HepG2 (cell line): Measurements from ENCODE around the gene ANKS3. TPM values are rescaled to one million over a fixed set of nuclear protein-coding genes. Genes with fewer than 3 reads are reported as not detected.

Source experiments
- MAZ ChIP-seq, 2 experiments: sonication (generic) in 1 of 2; formaldehyde crosslinking in 1 of 2; IDR thresholded peaks; 2 replicates each; pipeline versions ENCODE4 v1.5.0 to v1.6.1; 2012 to 2020; ENCODE audit warnings: low read depth in 2 of 2, mild to moderate bottlenecking in 2 of 2, borderline replicate concordance in 1 of 2, improper control_type of control experiment in 1 of 2, low read length in 1 of 2, missing genetic modification reagents in 1 of 2, moderate library complexity in 1 of 2
- MED13 ChIP-seq: sonication (generic); formaldehyde crosslinking; IDR thresholded peaks from 2 replicates; pipeline ENCODE4 v1.5.0; 2020; ENCODE audit warnings: missing genetic modification reagents
- MZF1 ChIP-seq: sonication (generic); formaldehyde crosslinking; IDR thresholded peaks from 2 replicates; pipeline ENCODE4 v1.8.1; 2023; ENCODE audit warnings: mild to moderate bottlenecking, missing genetic modification reagents, borderline replicate concordance
- PLRG1 ChIP-seq: fragments of 450-650 bp; conservative IDR thresholded peaks from 2 replicates; pipeline ENCODE4 v1.6.1; 2016
- SMAD9 ChIP-seq: sonication (generic); formaldehyde crosslinking; IDR thresholded peaks from 2 replicates; pipeline ENCODE4 v1.5.1; 2020; ENCODE audit warnings: mild to moderate bottlenecking, missing genetic modification reagents
- ZFP91 ChIP-seq: sonication (generic); formaldehyde crosslinking; IDR thresholded peaks from 2 replicates; pipeline ENCODE4 v1.9.0; 2022; ENCODE audit warnings: missing genetic modification reagents, mild to moderate bottlenecking, borderline replicate concordance
- ZFX ChIP-seq: sonication (generic); formaldehyde crosslinking; IDR thresholded peaks from 2 replicates; pipeline ENCODE4 v1.4.0; 2020; ENCODE audit warnings: mild to moderate bottlenecking, low read depth, missing genetic modification reagents, moderate library complexity
- ZNF230 ChIP-seq: sonication (generic); formaldehyde crosslinking; IDR thresholded peaks from 2 replicates; pipeline ENCODE4 v1.4.0; 2020; ENCODE audit warnings: mild to moderate bottlenecking, missing genetic modification reagents
- ZNF263 ChIP-seq: sonication (generic); formaldehyde crosslinking; IDR thresholded peaks from 2 replicates; pipeline ENCODE4 v1.4.0; 2020; ENCODE audit warnings: missing genetic modification reagents
- polyA plus RNA-seq, 8 experiments: library from polyadenylated mRNA; depleted of rRNA in 3 of 8; stranded (reverse) in 7 of 8; unstranded in 1 of 8; fragments of >200 nt; fragmentation: Illumina TruSeq in 4 of 8; extraction: Trizol in 4 of 8; gene quantifications; 2 replicates each; pipeline versions ENCODE4 v1.2.1 to v1.2.3, GENCODE V29; 2011 to 2016; ENCODE audit warnings: low read depth in 4 of 8, missing spikeins in 1 of 8, mixed read lengths in 1 of 8; ENCODE audit not compliant: insufficient read depth in 1 of 8
- total RNA-seq, 5 experiments: library from RNA; depleted of rRNA; stranded (reverse); fragments of >200 nt; fragmentation: Illumina TruSeq; extraction: Trizol; gene quantifications; 2 replicates each; pipeline ENCODE4 v1.2.3, GENCODE V29; 2016; ENCODE audit warnings: low read depth in 1 of 5
- TF ChIP-seq, protein P1 (sequence below): IDR thresholded peaks from 2 replicates; pipeline ENCODE4 v1.6.1; 2016; ENCODE audit warnings: low read depth, borderline replicate concordance
- TF ChIP-seq, protein P2 (sequence below): IDR thresholded peaks from 2 replicates; pipeline ENCODE4 v1.6.1; 2016; ENCODE audit warnings: control low read depth
- TF ChIP-seq, protein P3 (sequence below): sonication (generic); formaldehyde crosslinking; IDR thresholded peaks from 2 replicates; pipeline ENCODE4; 2020; ENCODE audit warnings: missing genetic modification reagents, mild to moderate bottlenecking, borderline replicate concordance
- TF ChIP-seq, protein P4 (sequence below): sonication (generic); formaldehyde crosslinking; IDR thresholded peaks from 2 replicates; pipeline ENCODE4 v1.9.0; 2021; ENCODE audit warnings: missing genetic modification reagents, mild to moderate bottlenecking, borderline replicate concordance
- TF ChIP-seq, protein P5 (sequence below): IDR thresholded peaks from 2 replicates; pipeline ENCODE4 v1.6.1; 2018; ENCODE audit warnings: missing genetic modification reagents
- TF ChIP-seq, protein P6 (sequence below): sonication (generic); formaldehyde crosslinking; IDR thresholded peaks from 2 replicates; pipeline ENCODE4 v1.9.0; 2021; ENCODE audit warnings: missing genetic modification reagents, borderline replicate concordance

The ANKS3 gene
- total and polyA plus RNA-seq, 2 of the 13 experiments (the other 11 are each of a cell fraction or from before 2014, with no cell fraction given): 11.4 to 15.9 TPM

DNA sequence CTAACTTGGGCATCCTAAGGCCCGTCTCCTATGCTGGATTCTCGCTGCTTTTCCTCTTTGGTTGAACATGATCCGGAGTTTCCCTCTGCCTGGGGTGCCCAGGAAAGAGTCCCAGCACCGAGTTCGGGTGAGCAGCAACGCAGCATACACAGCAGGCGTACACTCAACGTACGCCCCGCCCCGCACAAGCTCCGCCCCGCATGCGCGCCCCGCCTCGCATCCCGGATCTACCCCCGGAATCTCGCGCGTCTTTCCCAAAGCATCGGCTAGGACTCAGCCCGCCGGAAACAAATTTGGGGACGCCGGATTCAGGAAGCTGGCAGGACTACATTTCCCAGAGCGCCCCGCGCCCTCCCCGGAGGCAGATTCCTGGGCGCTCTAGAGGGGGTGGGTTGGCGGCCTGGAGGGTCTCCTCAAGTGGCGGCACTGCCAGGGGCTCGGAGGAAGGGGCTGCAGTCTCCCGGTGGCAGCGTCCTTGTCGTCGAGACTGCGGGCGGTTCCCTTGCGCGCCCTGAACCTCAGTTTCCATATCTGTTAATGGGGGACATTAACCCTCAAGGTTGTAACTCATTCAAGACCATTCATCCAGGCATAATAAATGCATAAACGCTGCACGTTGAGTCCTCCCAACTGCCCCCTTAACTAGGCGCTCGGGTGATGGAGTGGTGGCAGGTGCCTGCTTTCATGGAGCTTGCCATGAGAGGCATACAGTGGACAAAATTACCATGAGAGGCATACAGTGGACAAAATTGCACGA lies 34.7 kb upstream of the ANKS3 start (continued):
- TF ChIP-seq, protein P1, sequence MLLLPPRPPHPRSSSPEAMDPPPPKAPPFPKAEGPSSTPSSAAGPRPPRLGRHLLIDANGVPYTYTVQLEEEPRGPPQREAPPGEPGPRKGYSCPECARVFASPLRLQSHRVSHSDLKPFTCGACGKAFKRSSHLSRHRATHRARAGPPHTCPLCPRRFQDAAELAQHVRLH (CRISPR knock-in tag): peak; percentile 30; the same call in 1 of the 2 replicates
- TF ChIP-seq, protein P2, sequence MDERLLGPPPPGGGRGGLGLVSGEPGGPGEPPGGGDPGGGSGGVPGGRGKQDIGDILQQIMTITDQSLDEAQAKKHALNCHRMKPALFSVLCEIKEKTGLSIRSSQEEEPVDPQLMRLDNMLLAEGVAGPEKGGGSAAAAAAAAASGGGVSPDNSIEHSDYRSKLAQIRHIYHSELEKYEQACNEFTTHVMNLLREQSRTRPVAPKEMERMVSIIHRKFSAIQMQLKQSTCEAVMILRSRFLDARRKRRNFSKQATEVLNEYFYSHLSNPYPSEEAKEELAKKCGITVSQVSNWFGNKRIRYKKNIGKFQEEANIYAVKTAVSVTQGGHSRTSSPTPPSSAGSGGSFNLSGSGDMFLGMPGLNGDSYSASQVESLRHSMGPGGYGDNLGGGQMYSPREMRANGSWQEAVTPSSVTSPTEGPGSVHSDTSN (CRISPR knock-in tag): no peak
- TF ChIP-seq, protein P3, sequence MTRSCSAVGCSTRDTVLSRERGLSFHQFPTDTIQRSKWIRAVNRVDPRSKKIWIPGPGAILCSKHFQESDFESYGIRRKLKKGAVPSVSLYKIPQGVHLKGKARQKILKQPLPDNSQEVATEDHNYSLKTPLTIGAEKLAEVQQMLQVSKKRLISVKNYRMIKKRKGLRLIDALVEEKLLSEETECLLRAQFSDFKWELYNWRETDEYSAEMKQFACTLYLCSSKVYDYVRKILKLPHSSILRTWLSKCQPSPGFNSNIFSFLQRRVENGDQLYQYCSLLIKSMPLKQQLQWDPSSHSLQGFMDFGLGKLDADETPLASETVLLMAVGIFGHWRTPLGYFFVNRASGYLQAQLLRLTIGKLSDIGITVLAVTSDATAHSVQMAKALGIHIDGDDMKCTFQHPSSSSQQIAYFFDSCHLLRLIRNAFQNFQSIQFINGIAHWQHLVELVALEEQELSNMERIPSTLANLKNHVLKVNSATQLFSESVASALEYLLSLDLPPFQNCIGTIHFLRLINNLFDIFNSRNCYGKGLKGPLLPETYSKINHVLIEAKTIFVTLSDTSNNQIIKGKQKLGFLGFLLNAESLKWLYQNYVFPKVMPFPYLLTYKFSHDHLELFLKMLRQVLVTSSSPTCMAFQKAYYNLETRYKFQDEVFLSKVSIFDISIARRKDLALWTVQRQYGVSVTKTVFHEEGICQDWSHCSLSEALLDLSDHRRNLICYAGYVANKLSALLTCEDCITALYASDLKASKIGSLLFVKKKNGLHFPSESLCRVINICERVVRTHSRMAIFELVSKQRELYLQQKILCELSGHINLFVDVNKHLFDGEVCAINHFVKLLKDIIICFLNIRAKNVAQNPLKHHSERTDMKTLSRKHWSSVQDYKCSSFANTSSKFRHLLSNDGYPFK (CRISPR knock-in tag): 0 out of 2 replicates have a peak, but pooled peaks have one; percentile 20
- TF ChIP-seq, protein P4, sequence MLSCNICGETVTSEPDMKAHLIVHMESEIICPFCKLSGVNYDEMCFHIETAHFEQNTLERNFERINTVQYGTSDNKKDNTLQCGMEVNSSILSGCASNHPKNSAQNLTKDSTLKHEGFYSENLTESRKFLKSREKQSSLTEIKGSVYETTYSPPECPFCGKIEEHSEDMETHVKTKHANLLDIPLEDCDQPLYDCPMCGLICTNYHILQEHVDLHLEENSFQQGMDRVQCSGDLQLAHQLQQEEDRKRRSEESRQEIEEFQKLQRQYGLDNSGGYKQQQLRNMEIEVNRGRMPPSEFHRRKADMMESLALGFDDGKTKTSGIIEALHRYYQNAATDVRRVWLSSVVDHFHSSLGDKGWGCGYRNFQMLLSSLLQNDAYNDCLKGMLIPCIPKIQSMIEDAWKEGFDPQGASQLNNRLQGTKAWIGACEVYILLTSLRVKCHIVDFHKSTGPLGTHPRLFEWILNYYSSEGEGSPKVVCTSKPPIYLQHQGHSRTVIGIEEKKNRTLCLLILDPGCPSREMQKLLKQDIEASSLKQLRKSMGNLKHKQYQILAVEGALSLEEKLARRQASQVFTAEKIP (CRISPR knock-in tag): no peak
- TF ChIP-seq MZF1 (CRISPR knock-in tag) (no peak), MED13 (CRISPR knock-in tag) (peak; percentile 62; the same call in 1 of the 2 replicates), MAZ (IDR thresholded peaks at IDR 0.05; ENCODE audit: borderline replicate concordance, low read depth, low read length) (peak; percentile 57; the same call in 1 of the 2 replicates), MAZ (CRISPR knock-in tag; IDR thresholded peaks at IDR 0.05; ENCODE audit: low read depth) (peak; percentile 52; the same call in 1 of the 2 replicates), PLRG1 (no peak), ZFP91 (peak; percentile 71; the same call in 1 of the 2 replicates), ZNF263 (CRISPR knock-in tag) (0 out of 2 replicates have a peak, but pooled peaks have one; percentile 22), ZNF230 (CRISPR knock-in tag) (peak; percentile 19; the same call in 1 of the 2 replicates), SMAD9 (no peak), ZFX (peak; percentile 66)
- TF ChIP-seq, protein P5, sequence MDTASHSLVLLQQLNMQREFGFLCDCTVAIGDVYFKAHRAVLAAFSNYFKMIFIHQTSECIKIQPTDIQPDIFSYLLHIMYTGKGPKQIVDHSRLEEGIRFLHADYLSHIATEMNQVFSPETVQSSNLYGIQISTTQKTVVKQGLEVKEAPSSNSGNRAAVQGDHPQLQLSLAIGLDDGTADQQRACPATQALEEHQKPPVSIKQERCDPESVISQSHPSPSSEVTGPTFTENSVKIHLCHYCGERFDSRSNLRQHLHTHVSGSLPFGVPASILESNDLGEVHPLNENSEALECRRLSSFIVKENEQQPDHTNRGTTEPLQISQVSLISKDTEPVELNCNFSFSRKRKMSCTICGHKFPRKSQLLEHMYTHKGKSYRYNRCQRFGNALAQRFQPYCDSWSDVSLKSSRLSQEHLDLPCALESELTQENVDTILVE (CRISPR knock-in tag): peak; percentile 68; the same call in 1 of the 2 replicates
- TF ChIP-seq, protein P6, sequence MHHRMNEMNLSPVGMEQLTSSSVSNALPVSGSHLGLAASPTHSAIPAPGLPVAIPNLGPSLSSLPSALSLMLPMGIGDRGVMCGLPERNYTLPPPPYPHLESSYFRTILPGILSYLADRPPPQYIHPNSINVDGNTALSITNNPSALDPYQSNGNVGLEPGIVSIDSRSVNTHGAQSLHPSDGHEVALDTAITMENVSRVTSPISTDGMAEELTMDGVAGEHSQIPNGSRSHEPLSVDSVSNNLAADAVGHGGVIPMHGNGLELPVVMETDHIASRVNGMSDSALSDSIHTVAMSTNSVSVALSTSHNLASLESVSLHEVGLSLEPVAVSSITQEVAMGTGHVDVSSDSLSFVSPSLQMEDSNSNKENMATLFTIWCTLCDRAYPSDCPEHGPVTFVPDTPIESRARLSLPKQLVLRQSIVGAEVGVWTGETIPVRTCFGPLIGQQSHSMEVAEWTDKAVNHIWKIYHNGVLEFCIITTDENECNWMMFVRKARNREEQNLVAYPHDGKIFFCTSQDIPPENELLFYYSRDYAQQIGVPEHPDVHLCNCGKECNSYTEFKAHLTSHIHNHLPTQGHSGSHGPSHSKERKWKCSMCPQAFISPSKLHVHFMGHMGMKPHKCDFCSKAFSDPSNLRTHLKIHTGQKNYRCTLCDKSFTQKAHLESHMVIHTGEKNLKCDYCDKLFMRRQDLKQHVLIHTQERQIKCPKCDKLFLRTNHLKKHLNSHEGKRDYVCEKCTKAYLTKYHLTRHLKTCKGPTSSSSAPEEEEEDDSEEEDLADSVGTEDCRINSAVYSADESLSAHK: 0 out of 2 replicates have a peak, but pooled peaks have one; percentile 42
